GM12891 (cell line): ENCODE results near the gene PGC.

ENCODE experiments used
- POLR2A ChIP-seq: IDR thresholded peaks from 2 replicates; pipeline ENCODE4 v1.6.1; 2011; ENCODE audit warnings: low read depth, low read length, control low read depth
- POLR2AphosphoS5 ChIP-seq: IDR thresholded peaks from 2 replicates; pipeline ENCODE4 v1.6.1; 2011; ENCODE audit warnings: low read depth, low read length, control low read depth
- POU2F2 ChIP-seq: IDR thresholded peaks from 2 replicates; pipeline ENCODE4 v1.6.1; 2011; ENCODE audit warnings: low read depth, mild to moderate bottlenecking, control low read depth, low read length, moderate library complexity
- SPI1 ChIP-seq: IDR thresholded peaks from 2 replicates; pipeline ENCODE4 v1.6.1; 2011; ENCODE audit warnings: low read depth, low read length, control low read depth

DNA sequence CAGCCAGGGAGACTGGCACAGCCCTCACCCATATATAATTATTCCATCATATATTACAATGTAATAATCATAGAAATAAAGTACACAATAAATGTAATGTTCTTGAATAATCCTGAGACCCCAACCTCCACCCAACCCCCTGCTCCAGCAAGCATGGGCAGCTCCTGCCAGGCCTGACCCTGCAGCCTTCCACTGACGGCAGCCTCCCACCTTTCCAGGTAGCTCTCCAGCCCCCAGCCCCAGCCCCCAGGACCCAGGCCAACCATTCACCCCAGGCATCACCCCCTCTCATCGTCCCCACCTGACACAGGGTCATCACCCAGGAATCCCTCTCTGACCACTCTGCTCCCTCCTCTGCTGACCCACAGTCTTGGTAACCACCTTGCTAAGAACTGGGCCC is 26.4 kb downstream of the PGC start:
- TF ChIP-seq POLR2AphosphoS5 = no peak
- no peak for TF ChIP-seq POLR2A
- TF ChIP-seq POU2F2 = no peak
- no peak for TF ChIP-seq SPI1
